ENCODE results near the gene HIGD1C.

- TF ChIP-seq EZH2 (IDR thresholded peaks at IDR 0.05; ENCODE audit: low read depth) (no peak), CTCF (conservative IDR thresholded peaks at IDR 0.05) (no peak)
Measured at GRCh38 chr12:51000245-51000644, 47.9 kb downstream of the HIGD1C start.
